ENCODE results near the gene MRPL24. TPM values are rescaled to one million over a fixed set of nuclear protein-coding genes. Genes with fewer than 3 reads are reported as not detected.

MRPL24 gene
- total and polyA plus RNA-seq, 2 of the 13 experiments (the other 11 are each of a cell fraction or from before 2014, with no cell fraction given) = 38.1 to 42.9 TPM

DNA sequence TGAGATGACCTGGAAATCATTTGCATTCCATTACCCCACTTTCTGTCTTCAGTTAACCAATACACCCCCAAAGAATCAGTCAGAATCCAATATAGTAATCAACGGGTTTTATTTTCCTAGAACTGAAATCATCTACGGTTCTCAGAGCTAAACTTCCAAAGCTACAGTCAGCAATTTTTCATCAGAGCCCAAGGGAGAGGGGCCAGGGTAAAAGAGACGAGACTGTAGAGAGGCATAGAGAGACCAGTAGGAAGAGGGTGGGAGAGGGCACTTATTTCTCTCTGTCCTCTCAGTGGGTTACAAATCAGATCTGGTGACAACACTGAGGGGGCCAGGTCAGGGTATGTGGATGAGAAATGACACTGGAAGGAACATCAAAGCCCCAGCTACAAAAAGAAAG is 1.1 kb upstream of the MRPL24 start (continued):
- TF ChIP-seq, protein P1, sequence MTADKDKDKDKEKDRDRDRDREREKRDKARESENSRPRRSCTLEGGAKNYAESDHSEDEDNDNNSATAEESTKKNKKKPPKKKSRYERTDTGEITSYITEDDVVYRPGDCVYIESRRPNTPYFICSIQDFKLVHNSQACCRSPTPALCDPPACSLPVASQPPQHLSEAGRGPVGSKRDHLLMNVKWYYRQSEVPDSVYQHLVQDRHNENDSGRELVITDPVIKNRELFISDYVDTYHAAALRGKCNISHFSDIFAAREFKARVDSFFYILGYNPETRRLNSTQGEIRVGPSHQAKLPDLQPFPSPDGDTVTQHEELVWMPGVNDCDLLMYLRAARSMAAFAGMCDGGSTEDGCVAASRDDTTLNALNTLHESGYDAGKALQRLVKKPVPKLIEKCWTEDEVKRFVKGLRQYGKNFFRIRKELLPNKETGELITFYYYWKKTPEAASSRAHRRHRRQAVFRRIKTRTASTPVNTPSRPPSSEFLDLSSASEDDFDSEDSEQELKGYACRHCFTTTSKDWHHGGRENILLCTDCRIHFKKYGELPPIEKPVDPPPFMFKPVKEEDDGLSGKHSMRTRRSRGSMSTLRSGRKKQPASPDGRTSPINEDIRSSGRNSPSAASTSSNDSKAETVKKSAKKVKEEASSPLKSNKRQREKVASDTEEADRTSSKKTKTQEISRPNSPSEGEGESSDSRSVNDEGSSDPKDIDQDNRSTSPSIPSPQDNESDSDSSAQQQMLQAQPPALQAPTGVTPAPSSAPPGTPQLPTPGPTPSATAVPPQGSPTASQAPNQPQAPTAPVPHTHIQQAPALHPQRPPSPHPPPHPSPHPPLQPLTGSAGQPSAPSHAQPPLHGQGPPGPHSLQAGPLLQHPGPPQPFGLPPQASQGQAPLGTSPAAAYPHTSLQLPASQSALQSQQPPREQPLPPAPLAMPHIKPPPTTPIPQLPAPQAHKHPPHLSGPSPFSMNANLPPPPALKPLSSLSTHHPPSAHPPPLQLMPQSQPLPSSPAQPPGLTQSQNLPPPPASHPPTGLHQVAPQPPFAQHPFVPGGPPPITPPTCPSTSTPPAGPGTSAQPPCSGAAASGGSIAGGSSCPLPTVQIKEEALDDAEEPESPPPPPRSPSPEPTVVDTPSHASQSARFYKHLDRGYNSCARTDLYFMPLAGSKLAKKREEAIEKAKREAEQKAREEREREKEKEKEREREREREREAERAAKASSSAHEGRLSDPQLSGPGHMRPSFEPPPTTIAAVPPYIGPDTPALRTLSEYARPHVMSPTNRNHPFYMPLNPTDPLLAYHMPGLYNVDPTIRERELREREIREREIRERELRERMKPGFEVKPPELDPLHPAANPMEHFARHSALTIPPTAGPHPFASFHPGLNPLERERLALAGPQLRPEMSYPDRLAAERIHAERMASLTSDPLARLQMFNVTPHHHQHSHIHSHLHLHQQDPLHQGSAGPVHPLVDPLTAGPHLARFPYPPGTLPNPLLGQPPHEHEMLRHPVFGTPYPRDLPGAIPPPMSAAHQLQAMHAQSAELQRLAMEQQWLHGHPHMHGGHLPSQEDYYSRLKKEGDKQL (CRISPR knock-in tag; IDR thresholded peaks at IDR 0.05; ENCODE audit: low read depth) = no peak

DNA sequence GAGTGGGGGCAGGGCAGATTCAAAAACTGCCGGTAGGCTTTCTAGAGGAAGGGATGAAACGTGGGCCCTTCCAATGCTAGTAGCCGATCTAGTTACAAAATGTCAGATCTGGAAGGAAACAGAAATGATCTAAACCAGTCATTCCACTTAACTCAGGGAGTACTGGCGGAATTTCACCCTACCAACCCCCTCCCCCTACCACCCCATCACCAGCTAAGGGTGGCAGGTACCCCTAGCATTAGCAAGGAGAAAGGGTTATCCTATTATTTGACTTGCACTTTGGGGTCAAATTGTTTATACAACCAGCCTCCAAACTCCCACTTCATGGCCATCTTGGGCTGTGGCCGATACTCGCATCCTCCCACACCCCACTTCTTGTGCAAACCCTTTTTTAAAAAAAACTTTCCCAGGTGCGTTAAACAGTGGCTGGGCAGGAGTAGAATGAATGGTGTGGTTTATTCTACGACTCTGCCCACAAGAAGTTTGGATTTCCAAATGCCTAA is 644 bp upstream of the MRPL24 start:
- H3K4me2 ChIP-seq (ENCODE audit: low read depth, low read length) = peak overlapping the region; percentile 69
- no peaks in the 10 kb centered on the region for H3K9me3 ChIP-seq (ENCODE audit: low read length)
- peak overlapping the region in 2 of 3 experiments; percentile 7 to 27; a peak in 3 of 6 replicates for H3K4me3 ChIP-seq (replicated peaks in 1 of 3; ENCODE audit: insufficient read depth in 1 of 3, low read depth in 2 of 3, low read length in 3 of 3)
- H3K9ac ChIP-seq (ENCODE audit: insufficient read depth, low read depth, low read length) = peak overlapping the region; percentile 45
- POLR2A ChIA-PET = interaction anchor here (0.7 to 3.3 kb wide), 12 partner anchors 9 to 1805 kb away, joined by 3 to 125 read pairs (median 4); partner anchors contain the start of genes CRABP2, HDGF, ISG20L2 and MEF2D
- intact Hi-C loops (cut with micrococcal nuclease; ENCODE audit: unreplicated experiment) = loop anchor here (1.0 kb wide), 1 partner anchor 26 kb away; the partner anchor contains the start of gene PRCC
- peak overlapping the region; percentile 64 for H3K27ac ChIP-seq (ENCODE audit: extremely low read length, insufficient read depth, low read length)
- H2AFZ ChIP-seq (ENCODE audit: low read length) = no peak overlapping the region
- CTCF ChIA-PET (ENCODE audit: low intra/inter-chr PET ratio, low total read pairs) = no interaction called here
- TF ChIP-seq NFIC (IDR thresholded peaks at IDR 0.05; ENCODE audit: low read length) (0 out of 2 replicates have a peak, but pooled peaks have one; percentile 40), RBM22 (optimal IDR thresholded peaks at IDR 0.05; ENCODE audit: low read length) (peak; percentile 47), PHF5A (CRISPR knock-in tag; IDR thresholded peaks at IDR 0.05; ENCODE audit: low read depth, unreplicated experiment) (peak; percentile 9), TOPORS (CRISPR knock-in tag; IDR thresholded peaks at IDR 0.05) (0 out of 2 replicates have a peak, but pooled peaks have one; percentile 3), KLF11 (CRISPR knock-in tag; IDR thresholded peaks at IDR 0.05) (no peak), MYC (CRISPR knock-in tag; IDR thresholded peaks at IDR 0.05; ENCODE audit: borderline replicate concordance) (no peak), HOXA5 (CRISPR knock-in tag; IDR thresholded peaks at IDR 0.05) (0 out of 2 replicates have a peak, but pooled peaks have one; percentile 2), GTF3A (CRISPR knock-in tag; conservative IDR thresholded peaks at IDR 0.05) (0 out of 2 replicates have a peak, but pooled peaks have one; percentile 9), ZNF136 (CRISPR knock-in tag; IDR thresholded peaks at IDR 0.05; ENCODE audit: low read depth) (no peak)
- TF ChIP-seq, protein P2, sequence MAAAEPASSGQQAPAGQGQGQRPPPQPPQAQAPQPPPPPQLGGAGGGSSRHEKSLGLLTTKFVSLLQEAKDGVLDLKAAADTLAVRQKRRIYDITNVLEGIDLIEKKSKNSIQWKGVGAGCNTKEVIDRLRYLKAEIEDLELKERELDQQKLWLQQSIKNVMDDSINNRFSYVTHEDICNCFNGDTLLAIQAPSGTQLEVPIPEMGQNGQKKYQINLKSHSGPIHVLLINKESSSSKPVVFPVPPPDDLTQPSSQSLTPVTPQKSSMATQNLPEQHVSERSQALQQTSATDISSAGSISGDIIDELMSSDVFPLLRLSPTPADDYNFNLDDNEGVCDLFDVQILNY (CRISPR knock-in tag; conservative IDR thresholded peaks at IDR 0.05) = 0 out of 2 replicates have a peak, but pooled peaks have one; percentile 1
- TF ChIP-seq, protein P3, sequence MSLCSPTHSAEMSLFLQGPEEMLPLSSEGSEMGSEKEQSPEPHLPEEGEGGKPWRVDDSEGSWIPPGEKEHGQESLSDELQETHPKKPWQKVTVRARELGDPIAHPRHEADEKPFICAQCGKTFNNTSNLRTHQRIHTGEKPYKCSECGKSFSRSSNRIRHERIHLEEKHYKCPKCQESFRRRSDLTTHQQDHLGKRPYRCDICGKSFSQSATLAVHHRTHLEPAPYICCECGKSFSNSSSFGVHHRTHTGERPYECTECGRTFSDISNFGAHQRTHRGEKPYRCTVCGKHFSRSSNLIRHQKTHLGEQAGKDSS (CRISPR knock-in tag; IDR thresholded peaks at IDR 0.05; ENCODE audit: borderline replicate concordance, low read depth) = no peak
- no peak for FAIRE-seq
- H4K20me1 ChIP-seq (ENCODE audit: insufficient read depth, low read length) = peaks cover 11% of the 10 kb centered on the region
- DNase-seq (ENCODE audit: low spot score) = no peak
- H3K27me3 ChIP-seq (ENCODE audit: control insufficient read depth in 1 of 2, insufficient read depth in 2 of 2, low read length in 2 of 2) = no peaks in the 10 kb centered on the region; a peak in 1 of 5 replicates
- WGBS (ENCODE audit: low lambda C conversion rate) = 64% methylated on average over 8 of the region's 8 CpGs
- H3K4me1 ChIP-seq (ENCODE audit: insufficient read depth, low read length) = peaks cover 29% of the 10 kb centered on the region
- H3K36me3 ChIP-seq (replicated peaks in 1 of 2; ENCODE audit: control insufficient read depth in 1 of 2, insufficient read depth in 2 of 2, low read length in 2 of 2) = peaks cover 11 to 37% of the 10 kb centered on the region in 2 experiments; a peak in 4 of 5 replicates
- no peak for ATAC-seq
- in situ Hi-C loops (cut with HindIII; ENCODE audit: extremely low pct_ligation_motif_present, low pct_unique_long_range_greater_than_20kb) = no loop called here
- no TSS peak for BruUV-seq (replicated peaks)
- peaks cover 24% of the 10 kb centered on the region for H3K79me2 ChIP-seq (ENCODE audit: insufficient read depth, low read length)

Measured in HepG2 (cell line).